PC-9 (cell line): Measurements from ENCODE around the gene ERAP2. TPM values are rescaled to one million over a fixed set of nuclear protein-coding genes. Genes with fewer than 3 reads are reported as not detected.

Source experiments
- BruUV-seq: library from RNA; stranded (reverse); fragments of 400-500 nt; replicated peaks from 2 replicates; lab custom pipeline; 2021; lab: Mats Ljungman, UMichigan
- CTCF ChIA-PET: fragments of 300-600 bp; sonication (Branson Sonifier 250); formaldehyde crosslinking; loops from one replicate; lab custom pipeline; 2022; ENCODE audit warnings: antibody characterized with exemption; lab: Charles Lee
- POLR2A ChIA-PET: fragments of 300-600 bp; sonication (Branson Sonifier 250); formaldehyde crosslinking; loops from one replicate; lab custom pipeline; 2022; ENCODE audit warnings: antibody characterized with exemption; ENCODE audit not compliant: unreplicated experiment; lab: Charles Lee
- DNase-seq, 2 experiments: peaks; one replicate each; pipeline versions ENCODE4 v3.0.0 to v3.0.0-alpha.2; 2015 to 2022; ENCODE audit warnings: mixed read lengths in 1 of 2
- H2AFZ ChIP-seq: fragments of 200-600 bp; sonication (generic); 2 replicates; pipeline ENCODE4 v1.8.1; 2017; ENCODE audit warnings: antibody characterized with exemption
- H3F3A ChIP-seq: fragments of 200-600 bp; sonication (generic); 2 replicates; pipeline ENCODE4 v1.8.1; 2017; ENCODE audit warnings: antibody characterized with exemption, mild to moderate bottlenecking, low read depth; ENCODE audit not compliant: insufficient read depth
- H3K27ac ChIP-seq: fragments of 200-600 bp; sonication (generic); 2 replicates; pipeline ENCODE4 v1.6.1; 2016; ENCODE audit warnings: mixed run types
- H3K27me3 ChIP-seq: fragments of 200-600 bp; sonication (generic); 2 replicates; pipeline ENCODE4 v1.6.1; 2016; ENCODE audit warnings: low read depth, mixed run types; ENCODE audit not compliant: insufficient read depth
- H3K36me3 ChIP-seq: fragments of 200-600 bp; sonication (generic); 2 replicates; pipeline ENCODE4 v1.6.1; 2016; ENCODE audit warnings: low read depth, mixed run types
- H3K4me1 ChIP-seq: fragments of 200-600 bp; sonication (generic); replicated peaks from 2 replicates; pipeline ENCODE4 v1.6.1; 2016; ENCODE audit warnings: mixed run types; ENCODE audit not compliant: insufficient read depth
- H3K4me2 ChIP-seq: fragments of 200-600 bp; sonication (generic); 2 replicates; pipeline ENCODE4 v1.6.1; 2017; ENCODE audit warnings: mixed run types
- H3K4me3 ChIP-seq: fragments of 200-600 bp; sonication (generic); 2 replicates; pipeline ENCODE4 v1.6.1; 2016; ENCODE audit warnings: mixed run types
- H3K79me2 ChIP-seq: fragments of 200-600 bp; sonication (generic); 2 replicates; pipeline ENCODE4 v1.6.1; 2017; ENCODE audit warnings: low read depth, mixed run types
- H3K9me2 ChIP-seq: fragments of 200-600 bp; sonication (generic); 2 replicates; pipeline ENCODE4 v1.8.1; 2017; ENCODE audit warnings: mild to moderate bottlenecking; ENCODE audit not compliant: insufficient read depth
- H3K9me3 ChIP-seq: fragments of 200-600 bp; sonication (generic); 2 replicates; pipeline ENCODE4 v1.8.1; 2016; ENCODE audit warnings: low read depth; ENCODE audit not compliant: insufficient read depth
- H4K20me1 ChIP-seq: fragments of 200-600 bp; sonication (generic); 2 replicates; pipeline ENCODE4 v1.8.1; 2017; ENCODE audit not compliant: insufficient read depth
- CTCF ChIP-seq: fragments of 200-600 bp; sonication (generic); conservative IDR thresholded peaks from 2 replicates; pipeline ENCODE4 v1.6.1; 2017; ENCODE audit warnings: mixed run types, antibody characterized with exemption, mild to moderate bottlenecking, moderate library complexity
- EZH2 ChIP-seq: fragments of 200-600 bp; sonication (generic); IDR thresholded peaks from 2 replicates; pipeline ENCODE4 v1.8.0; 2017; ENCODE audit warnings: antibody characterized with exemption, low read depth
- intact Hi-C: fragments of 100-400 bp; cut with micrococcal nuclease; formaldehyde crosslinking; loops from one replicate; pipeline ENCODE4 v1.10.0; 2022; ENCODE audit not compliant: unreplicated experiment
- total RNA-seq: library from RNA; stranded (reverse); gene quantifications from 2 replicates; pipeline ENCODE4 v1.2.3, GENCODE V29; 2021

The ERAP2 gene
- total RNA-seq, 1 experiment from 2014 or later, result 48.2 TPM

- Histone ChIP-seq H3K27me3 (no peaks in the 10 kb centered on the region), H3K9me3 (no peaks in the 10 kb centered on the region), H3F3A (no peaks in the 10 kb centered on the region), H2AFZ (no peak overlapping the region; the same call in 1 of the 2 replicates), H3K79me2 (no peaks in the 10 kb centered on the region), H4K20me1 (no peaks in the 10 kb centered on the region), H3K4me2 (peak overlapping the region; percentile 41), H3K9me2 (no peaks in the 10 kb centered on the region), H3K36me3 (no peaks in the 10 kb centered on the region), H3K4me1 (peaks cover 11% of the 10 kb centered on the region), H3K27ac (peak overlapping the region; percentile 10; the same call in 1 of the 2 replicates), H3K4me3 (no peak overlapping the region)
- no peak for DNase-seq
- ChIA-PET CTCF (no interaction called here), POLR2A (no interaction called here)
- TF ChIP-seq EZH2, result no peak
- no peak for TF ChIP-seq CTCF
- intact Hi-C loops, result no loop called here
- BruUV-seq, result no TSS peak
Measured at GRCh38 chr5:96901841-96902240, 25.5 kb downstream of the ERAP2 start.

DNA sequence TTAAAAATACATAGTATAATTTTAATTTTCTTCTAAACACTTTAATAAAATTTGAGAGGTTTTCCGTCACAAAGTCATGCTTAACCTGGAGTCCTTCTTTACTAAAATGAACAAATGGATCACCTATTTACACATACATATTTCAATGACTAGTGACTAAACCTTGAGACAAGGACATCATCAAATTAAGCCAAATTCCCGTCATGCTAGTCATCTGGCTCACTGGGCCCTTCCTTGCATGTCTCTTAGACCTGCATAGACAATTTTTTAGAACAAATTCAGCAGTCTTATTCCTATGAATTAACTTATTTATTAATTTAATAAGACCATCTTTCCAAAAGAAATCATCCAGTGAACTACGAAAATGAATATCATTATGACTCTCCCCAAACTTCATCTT, 26.6 kb downstream of the ERAP2 start:
- intact Hi-C loops, result no loop called here
- Histone ChIP-seq H3K79me2 (no peaks in the 10 kb centered on the region), H3K4me2 (no peak overlapping the region), H3K9me2 (no peaks in the 10 kb centered on the region), H3K36me3 (no peaks in the 10 kb centered on the region), H3K9me3 (no peaks in the 10 kb centered on the region), H3K4me3 (no peak overlapping the region), H2AFZ (no peak overlapping the region), H3K27me3 (no peaks in the 10 kb centered on the region), H3K4me1 (peaks cover 11% of the 10 kb centered on the region), H4K20me1 (no peaks in the 10 kb centered on the region), H3F3A (no peaks in the 10 kb centered on the region), H3K27ac (no peak overlapping the region)
- TF ChIP-seq CTCF (no peak), EZH2 (no peak)
- no peak for DNase-seq
- ChIA-PET CTCF (no interaction called here), POLR2A (no interaction called here)
- BruUV-seq, result no TSS peak

DNA sequence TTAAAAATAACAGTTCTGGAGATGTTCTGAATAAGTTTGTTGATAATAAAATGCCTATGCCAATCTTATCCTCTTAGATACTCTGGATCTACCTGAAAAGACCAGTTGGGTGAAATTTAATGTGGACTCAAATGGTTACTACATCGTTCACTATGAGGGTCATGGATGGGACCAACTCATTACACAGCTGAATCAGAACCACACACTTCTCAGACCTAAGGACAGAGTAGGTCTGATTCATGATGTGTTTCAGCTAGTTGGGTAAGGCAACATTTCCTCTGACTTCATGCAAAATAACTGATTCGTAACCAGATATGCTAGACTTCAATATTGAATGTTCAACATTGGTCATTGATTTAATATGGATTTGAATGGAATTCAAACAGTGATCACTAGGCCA, 27.0 kb downstream of the ERAP2 start:
- Histone ChIP-seq H3K27ac (no peak overlapping the region), H4K20me1 (no peaks in the 10 kb centered on the region), H3K27me3 (no peaks in the 10 kb centered on the region), H3K4me2 (no peak overlapping the region), H2AFZ (no peak overlapping the region), H3F3A (no peaks in the 10 kb centered on the region), H3K4me3 (no peak overlapping the region), H3K79me2 (no peaks in the 10 kb centered on the region), H3K36me3 (no peaks in the 10 kb centered on the region), H3K4me1 (peaks cover 11% of the 10 kb centered on the region), H3K9me3 (no peaks in the 10 kb centered on the region), H3K9me2 (no peaks in the 10 kb centered on the region)
- no peak for DNase-seq
- TF ChIP-seq EZH2 (no peak), CTCF (no peak)
- BruUV-seq, result no TSS peak
- intact Hi-C loops, result no loop called here
- ChIA-PET POLR2A (no interaction called here), CTCF (no interaction called here)
